NK-92 (cell line): ENCODE measurements around the gene GLO1.

Experiments used
- DNase-seq: peaks from one replicate; lab custom pipeline; 2025; ENCODE audit not compliant: unreplicated experiment; lab: John Stamatoyannopoulos, UW

Gene GLO1

DNA sequence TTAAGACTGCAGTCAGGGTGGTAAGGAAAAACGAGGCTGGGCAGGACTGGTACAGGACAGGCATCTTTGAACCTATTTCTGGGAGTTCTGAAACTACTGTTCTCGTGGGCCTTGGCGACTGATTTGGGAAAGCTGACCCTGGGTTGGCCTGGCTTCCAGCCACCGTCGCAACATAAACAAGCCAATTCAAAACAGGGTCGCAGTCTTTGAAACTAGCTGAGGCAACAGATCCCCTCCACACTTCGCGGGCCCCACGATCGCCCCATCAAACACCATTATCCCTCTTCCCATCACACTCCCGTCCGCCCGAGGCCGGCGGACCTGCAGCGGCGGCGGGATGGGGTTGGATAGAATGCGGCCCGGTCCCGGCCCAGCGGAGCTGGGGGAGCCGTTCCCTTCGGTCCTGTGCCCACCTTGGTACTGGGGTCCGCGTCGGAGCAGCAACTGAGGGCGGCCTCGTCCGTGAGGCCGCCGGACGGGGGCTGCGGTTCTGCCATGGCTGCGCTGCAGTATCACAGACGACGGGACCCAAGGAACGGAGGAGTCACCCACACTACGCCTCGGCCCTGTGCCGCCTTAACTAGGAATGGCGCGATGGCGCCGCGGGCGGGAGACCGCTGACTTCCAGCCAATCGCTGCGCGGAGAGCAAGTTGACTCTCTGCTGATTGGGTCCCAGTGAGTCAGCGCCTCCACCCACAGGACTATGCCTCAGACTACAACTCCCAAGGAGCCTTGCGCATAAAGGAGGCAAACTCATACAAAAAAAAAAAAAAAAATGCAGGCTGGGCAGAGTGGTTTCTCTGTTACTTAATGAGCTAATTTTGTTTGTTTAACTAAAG, at the start of gene GLO1:
GLO1 (minus strand) TSS at position 588 of the 840 bp plus-strand sequence; CDS start at position 497, 91 bp downstream.
- DNase-seq, result peak; percentile 71

DNA sequence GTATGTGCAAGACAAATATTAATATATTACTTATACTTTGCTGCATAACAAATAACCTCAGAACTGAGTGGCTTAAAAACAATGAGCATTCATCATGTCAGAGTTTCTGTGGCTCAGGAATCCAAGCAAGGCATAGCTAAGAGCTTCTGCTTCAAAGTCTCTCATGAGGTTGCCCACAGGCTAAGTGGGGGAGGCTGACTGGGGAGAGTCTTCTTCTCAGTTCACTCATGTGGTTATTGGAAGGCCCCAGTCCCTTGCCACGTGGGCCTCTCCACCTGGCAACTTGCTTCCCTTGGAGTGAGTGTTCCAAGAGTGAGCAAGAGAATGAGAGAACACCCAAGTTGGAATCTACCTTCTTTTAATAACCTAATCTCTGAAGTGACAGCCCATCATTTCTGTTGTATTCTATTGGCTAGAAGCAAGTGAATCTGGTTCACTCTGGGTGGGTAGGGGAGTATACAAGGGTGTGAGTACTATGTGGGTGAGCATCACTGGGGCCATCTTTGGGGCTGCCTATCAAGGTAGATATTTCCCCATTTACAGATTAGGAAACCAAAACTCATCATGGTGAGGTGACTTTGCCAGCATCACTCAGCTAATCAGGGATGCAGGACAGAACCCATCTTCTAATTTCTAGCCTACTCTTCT, 48.1 kb upstream of the GLO1 start:
- no peak for DNase-seq

DNA sequence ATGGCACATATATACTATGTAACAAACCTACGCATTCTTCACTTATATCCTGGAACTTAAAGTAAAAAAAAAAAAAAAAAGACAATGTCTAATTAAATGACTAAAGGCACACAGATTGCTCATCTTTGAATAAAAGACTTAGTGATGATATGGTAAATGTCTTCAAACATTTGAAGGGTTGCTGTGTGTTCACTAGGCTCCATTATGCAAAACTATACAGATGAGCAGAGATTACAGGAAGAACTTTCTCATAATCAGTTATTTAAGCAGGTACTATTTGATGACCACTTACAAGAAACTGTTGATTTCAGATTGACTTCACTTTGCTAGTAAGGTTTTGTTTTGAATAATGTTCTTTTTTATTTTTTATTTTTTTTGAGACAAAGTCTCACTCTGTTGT, 46.5 kb upstream of the GLO1 start:
- no peak for DNase-seq

DNA sequence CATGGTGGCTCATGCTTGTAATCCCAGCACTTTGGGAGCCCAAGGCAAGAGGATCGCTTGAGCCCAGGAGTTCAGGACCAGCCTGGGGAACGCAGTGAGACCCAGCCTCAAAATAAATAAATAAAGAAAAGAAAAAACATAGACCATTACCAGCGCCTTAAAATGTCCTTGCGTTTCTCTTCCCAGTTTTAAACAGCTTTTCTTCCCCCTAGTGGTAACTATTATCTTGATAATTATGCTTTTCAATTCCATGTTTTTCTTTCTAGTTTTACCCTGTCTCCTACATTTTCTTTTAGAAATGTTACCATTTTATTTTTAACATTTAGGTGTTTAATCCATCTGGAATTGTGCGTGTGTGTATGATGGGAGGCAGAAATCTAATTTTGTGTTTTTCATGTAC, 36.6 kb upstream of the GLO1 start:
- no peak for DNase-seq

DNA sequence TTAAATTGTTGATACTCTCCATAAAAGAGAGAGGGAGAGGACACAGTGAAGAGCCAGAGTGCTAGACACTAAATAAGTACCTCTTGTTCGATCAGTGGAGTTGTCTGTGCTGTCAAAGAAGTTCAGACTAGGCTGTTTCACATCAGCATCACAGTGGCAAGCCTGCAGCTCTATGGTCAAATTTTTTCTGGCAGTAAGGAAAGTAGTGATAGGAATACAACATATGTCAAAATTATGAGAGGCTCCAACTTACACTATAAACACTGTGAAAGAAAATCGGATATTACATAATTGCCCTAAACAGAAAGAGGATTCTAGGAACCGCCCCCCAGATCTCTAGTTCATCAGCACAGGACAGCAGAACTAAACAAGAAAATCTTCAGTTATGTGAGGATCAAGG, 35.3 kb upstream of the GLO1 start:
- no peak for DNase-seq

DNA sequence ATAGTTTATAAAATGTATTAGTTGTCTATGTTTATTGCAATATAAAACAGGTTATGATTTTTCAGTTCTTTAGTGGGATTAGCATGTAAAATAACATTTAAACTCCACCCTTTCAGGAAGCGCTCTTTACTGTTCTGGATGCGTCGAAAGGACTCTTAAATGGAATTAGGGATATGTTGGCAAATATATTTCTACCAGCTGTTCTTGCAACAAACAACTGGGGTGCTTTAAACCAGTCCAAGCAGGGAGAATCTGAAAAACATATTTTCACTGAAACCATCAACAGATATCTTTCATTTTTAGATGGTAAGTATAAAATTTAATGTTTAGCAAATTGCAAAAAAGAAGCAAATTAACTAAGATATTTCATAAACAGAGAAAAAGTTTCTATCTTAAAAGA, 34.0 kb upstream of the GLO1 start:
- no peak for DNase-seq

DNA sequence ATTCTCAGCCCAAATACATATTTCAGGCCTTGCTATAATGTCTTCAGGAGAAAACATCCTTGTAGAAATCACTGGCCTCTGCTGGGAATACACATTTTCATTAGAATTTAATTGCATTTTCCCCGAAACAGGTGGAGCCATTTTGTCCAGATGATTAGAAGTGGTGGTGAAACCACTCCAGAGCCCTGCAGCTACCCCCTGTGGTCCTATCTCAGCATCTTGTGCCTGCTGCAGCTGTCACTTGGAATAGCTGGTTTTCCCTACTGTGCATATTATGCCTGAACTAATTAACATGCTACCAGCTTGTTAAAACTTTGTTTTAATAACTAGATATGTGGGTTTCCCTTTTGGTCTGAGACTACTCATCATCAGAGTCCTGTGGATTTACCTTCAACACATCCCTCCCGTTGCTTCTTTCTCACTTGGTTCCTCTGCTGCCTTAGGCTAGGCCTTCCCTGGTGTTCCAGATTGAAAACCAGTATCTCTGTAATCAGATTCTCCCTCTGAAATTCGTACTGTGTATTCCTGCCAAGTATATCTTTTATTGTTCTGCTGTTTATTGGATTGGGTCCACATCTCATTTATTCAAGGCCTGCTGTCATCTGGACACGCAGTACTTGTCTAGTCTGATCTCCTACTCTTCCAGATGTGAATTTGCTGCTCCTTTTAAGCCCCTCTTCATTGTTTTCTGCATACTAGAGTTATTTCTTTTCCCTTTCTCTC, 27.4 kb upstream of the GLO1 start:
- DNase-seq, result no peak

DNA sequence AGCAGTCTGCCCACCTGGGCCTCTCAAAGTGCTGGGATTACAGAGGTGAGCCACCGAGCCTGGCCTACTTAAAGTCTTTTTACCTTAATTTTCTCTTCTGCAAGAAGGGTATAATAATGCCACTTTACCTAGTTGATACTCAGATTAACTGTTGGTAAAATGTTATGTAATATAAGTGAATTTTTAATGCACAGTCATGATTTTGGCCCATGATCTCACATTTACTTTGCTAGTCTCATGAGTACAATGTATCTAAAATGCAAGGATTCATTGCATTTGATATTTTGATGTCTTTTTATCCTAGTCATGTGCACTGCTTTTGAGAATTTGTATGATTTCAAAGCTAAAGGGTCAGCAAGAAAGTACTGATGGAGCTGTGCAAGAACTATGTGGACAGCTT, 25.3 kb upstream of the GLO1 start:
- no peak for DNase-seq

DNA sequence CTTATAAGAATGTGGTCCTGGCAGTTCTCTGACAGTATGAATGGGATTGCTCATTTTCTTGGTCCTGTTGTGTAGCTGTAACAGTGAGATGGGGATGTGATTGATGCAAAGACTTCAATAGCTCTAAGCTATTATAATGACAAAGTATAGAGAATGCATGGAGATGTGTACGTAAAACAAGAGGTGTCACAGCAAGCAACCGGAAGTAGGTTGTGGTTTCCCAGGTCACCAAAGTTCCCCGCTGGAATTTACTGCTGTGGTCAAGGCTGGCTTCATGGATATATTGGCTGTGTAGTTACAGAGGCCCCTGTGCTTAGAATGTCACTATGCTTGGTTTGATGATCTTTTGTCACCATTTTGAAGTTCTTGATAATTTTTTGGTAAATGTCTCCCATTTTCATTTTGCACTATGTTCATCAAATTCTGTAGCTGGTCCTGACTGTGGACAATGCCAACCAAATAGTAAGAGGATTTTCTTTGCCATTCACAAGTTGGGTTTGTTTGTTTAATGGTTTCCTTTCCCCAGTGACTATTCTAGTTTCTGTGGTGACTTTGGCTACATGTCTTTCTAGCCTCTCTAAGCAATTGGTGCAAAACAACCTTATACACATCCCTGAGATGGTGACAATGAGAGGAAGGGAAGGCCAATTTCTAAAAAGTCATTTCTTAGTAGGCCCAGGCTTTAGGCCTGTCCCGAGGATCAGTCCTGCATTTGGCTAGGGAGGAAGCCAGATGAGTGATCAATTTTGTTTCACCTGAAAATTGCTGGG, 22.7 kb upstream of the GLO1 start:
- DNase-seq, result no peak

DNA sequence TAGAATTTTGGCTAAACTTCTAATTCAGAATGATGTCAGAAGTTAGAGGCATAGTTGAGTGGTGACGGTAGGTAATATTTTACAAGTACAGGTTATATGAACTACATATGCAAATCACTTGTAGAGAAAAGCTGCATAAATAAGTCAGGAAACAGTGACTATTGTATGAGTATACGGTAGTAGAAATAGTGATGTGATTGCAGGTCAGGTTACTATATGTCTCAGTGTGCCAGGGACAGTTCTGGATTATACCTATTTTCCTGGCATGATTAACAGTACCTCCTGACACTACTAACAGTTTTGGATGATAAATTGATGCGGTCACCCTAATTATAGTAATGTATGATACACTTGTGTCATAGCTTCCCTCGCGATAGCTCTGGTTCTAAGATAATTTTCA, 21.4 kb upstream of the GLO1 start:
- DNase-seq, result no peak

DNA sequence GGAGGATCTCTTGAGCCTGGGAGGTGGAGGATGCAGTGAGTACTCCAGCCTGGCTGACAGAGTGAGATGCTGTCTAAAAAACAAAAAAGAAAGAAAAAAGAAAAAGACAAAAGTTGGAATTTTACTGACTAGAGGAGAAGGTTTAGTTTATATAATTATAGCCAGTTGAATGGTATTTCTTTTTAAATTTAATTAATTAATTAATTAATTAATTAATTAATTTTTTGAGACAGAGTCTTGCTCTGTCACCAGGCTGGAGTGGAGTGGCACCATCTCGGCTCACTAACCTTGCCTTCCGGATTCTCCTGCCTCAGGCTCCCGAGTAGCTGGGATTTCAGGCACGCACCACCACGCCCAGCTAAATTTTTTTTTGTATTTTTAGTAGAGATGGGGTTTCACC, 20.8 kb upstream of the GLO1 start:
- DNase-seq, result no peak

DNA sequence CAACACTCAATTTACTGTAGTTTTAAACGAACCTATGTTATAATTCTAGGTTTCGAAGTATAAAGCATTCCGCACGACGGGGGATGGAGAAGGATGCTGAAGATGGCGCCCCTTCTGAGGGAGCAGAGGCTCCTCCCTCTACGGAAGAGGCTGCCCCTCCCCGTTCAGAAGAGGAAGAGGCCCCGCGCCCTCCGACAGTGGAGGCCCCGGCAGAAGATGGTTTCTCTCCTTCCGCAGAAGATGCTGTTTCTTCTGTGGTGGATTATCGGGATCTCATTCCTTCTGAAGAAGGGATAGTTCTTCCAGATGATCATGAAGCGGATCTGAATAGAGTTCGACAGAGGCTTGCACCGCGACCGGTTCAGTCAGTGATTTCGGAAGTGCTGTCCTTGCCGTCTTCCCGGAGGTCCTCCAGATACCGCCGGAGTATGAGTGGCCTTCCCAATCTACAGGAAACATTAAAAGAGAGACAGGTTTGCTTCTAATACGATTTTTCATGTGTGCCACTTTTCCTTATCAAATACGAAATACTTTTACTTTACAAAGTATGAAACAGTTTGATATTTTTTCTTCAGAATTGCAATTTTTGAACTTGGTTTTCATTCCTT, 19.9 kb upstream of the GLO1 start:
- no peak for DNase-seq

DNA sequence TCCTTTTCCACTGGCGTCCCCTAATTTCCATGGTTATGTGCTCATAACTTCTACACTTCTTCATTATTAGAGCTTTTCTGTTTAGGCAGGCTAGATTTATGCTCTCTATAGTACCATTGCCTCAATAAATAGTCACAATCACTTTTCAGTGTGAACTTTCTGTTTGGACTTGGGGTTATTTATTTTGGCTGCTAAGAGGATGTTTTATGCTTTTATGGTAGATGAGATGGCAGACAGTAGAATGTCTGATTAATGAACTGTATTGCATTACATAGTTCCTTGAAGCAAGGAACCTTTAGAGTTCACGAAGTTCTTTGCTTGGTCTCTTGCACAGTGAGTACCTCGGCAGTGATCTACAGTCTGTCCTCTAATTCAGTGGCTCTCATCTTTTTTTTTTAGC, 19.1 kb upstream of the GLO1 start:
- DNase-seq, result no peak

DNA sequence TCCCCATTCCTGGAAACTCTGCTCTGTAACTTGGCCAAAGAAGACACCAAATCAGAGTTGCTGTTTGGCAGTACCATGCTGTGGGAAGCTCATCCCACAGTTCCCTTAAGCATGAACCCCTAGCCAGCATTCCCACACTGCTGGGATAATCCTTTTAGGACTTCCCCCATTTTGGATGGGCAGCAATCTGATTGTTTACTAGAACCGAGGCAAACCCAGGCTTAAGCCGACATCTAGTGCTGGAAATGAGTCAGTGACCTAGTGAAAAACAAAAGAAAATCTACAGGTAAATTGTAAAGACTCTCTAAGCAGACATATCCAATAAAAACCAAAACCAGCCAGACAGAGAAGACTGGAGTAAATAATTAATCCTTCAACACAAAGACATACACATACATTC, 17.4 kb upstream of the GLO1 start:
- DNase-seq, result no peak

DNA sequence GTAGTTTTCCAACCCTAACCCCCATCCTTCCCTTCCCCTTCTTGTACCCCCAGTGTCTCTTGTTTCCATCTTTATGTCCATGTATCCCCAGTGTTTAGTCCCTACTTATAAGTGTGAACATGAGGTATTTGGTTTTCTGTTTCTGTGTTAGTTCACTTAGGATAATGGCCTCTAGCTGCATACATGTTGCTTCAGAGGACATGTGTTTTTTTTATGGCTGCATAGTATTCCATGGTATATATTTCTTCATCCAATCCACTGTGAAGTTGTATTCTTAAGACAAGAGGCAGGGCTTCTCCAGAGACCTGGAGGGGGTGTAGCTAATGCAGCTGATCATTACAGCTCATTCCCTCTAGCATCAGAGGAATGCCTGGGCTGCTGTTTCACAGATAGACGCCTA, 16.4 kb upstream of the GLO1 start:
- DNase-seq, result no peak

DNA sequence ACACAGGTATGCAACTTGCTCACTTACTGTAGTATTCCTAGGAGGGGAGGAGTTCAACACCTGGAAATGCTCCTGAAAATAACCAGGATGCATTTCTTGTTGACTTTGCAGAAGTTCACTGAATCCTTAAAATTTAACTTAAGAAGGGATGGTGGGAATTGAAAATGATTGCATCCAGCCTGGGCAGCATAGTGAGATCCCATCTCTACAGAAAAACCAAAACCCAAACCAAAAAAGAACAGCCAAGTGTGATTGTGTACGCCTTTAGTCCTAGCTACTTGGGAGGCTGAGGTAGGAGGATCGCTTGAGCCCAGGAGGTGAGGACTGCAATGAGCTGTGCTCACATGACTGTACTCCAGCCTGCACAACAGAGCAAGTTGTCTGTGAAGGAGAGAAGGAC, 13.9 kb upstream of the GLO1 start:
- DNase-seq, result no peak

DNA sequence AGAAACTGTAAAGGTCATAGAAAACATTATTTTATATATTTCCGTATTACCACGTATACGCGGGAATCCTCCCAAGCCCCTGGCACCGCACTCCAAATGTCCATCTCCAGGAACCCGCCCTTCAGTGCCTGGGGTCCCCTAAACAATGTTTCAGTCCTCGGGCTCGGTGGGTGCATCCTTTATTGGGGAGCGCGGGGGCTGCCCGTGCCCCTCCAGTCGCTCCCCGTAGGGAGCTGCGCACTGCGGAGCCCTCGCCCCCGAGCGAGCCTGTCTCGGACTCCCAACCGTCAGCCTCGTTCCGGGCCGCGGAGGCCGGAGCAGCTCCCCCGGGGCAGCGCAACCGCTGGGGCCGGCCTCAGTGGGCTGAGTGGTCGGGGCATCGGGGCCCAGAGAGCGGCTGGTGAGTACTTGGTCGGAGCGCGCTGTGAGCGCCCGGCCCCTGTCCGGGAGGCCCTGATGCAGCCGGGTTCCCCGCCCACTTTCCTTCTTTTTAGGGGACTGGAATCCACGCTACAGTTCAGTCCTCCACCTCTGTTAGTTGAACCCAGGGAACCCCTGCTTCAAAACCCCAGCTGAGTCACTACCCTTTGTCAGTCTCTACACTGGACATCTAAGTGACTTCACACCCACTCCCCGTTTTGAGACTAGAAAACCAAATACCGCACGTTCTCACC, 12.2 kb upstream of the GLO1 start, which contains the start of gene DNAH8:
DNAH8 (plus strand) TSS at position 296 of the 674 bp plus-strand sequence. CDS start 7,499 bp downstream, outside the sequence.
- no peak for DNase-seq

DNA sequence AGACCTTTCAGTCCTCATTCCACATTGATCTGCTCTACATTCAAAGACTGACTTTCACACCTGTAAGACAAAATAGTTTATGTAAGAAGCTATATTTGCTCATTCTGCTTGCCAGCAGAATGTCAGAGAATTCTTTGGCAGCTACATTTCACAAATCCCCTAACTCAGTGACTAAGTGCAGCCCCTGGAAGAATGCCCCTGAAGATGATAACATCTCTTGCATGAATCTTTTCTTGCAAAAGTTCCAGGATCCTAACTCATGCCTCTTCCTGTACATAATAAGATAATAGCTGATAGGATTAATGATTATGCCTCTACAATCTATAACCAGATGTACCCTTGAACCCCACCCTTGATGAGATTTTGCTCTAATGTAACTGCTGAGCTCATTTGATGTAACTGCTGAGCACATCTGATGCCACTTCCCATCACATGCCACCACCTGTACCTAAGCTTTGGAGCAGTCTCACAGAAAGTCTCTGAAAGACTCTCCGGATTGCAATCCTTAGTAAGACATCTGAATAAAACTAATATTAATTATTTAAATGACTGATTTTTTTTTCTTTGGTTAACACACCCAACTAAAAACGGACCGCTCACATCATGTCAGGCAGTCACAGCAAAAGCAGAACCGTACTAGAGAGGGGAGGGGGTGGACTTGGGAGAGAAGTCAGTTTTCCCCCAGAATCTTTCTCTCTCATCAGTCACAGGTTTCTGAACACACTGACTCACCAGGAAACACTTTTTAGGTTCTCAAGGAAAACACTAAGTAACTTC, 11.5 kb upstream of the GLO1 start:
- DNase-seq, result no peak

DNA sequence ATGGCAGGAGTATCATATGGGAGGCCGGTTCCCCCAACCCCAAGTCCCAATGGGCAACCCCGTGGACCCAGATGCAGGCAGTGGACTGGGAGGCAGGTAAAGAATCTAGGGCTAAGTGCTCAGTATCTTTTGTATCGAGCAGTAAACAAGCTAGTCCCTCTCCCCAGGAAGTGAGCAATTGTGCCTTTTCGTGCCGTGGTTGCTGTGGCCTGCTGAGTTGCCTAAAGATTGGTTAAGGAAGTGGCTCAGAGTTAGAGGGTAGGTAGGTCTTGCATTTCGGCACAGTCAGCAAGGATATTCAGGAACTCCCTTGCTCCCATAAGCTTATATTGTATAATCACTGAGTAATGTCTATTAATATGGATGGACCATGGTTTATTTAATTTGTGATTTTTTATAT, 10.9 kb upstream of the GLO1 start:
- no peak for DNase-seq
